ENCODE data around the gene VMO1. TPM values are rescaled to one million over a fixed set of nuclear protein-coding genes. Genes with fewer than 3 reads are reported as not detected.

Gene VMO1
- total RNA-seq, 6 donors from 2014 or later = 3.1 to 28.8 (median 13.4) TPM; not detected in 1

- no peak for DNase-seq
- Histone ChIP-seq H3K9me3 (no peaks in the 10 kb centered on the region), H3K27ac (no peak overlapping the region), H3K4me3 (no peak overlapping the region), H3K27me3 (no peaks in the 10 kb centered on the region), H3K36me3 (peaks cover 0 to 10% (median 3%) of the 10 kb centered on the region in 4 donors), H3K4me1 (no peaks in the 10 kb centered on the region)
- WGBS, 2 donors = 72 to 86% methylated on average over 8 of the region's 8 CpGs
- ATAC-seq (ENCODE audit: low FRiP score in 2 of 2) = no peak
- TF ChIP-seq POLR2AphosphoS5 (IDR thresholded peaks at IDR 0.05) (no peak), EP300 (IDR thresholded peaks at IDR 0.05) (no peak), POLR2A (IDR thresholded peaks at IDR 0.05) (no peak), CTCF (IDR thresholded peaks at IDR 0.05) (no peak)
Measured at GRCh38 chr17:4827399-4827798, 41.2 kb upstream of the VMO1 start.

DNA sequence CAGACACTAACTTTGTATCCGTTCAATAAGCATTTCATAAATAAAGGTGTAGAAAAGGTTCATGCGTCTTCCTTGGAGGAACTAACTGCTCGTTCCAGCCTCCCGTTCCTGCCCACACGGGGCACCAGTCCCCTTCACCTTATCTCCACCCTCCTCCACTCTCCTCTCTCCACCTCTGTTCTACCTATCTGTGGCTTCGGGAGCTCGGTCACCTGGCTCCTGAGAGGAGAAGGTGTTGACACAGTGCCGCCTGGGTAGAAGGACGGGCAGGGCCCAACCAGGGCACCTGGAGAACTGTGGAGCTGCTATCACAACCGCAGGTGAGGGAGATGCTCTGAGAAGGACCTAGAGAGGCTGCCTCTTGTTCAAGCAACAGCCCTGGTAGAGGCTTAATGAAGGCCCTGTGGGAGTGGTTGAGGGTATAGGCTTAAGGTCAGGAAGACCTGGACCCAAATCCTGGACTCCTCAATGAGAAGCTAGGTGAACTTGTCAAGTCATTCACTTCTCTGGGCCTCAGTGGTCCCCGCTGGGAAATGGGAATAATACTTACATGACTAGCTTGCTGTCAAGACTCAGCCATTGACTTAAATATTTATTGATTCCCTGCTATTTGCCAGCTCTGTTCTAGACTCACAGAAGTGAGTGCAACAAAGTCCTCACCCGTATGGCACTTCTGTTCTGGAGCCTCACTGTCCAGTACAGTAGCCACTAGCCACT, 37.4 kb upstream of the VMO1 start:
- DNase-seq = peak in 1 of 2 donors; percentile 64

DNA sequence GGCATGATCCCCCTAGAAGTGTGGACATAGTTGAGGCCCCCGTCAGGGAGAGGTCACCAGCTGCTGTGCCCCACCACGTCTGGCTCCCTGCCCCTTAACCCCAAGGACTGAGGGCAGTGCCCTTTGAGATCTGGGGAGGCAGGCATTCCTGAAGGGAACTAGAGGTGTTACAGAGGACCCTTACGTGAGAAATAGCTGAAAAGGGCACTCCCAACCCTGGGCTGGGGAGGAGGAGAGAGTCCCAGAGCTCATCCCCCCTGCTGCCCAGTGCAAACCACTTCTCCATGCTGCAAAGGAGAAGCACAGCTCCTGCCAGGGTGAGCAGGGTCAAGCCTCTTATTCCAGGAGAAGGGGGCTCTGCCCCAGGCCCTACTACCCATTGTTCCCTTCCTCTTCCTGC, 36.7 kb upstream of the VMO1 start:
- H3K27ac ChIP-seq = no peak overlapping the region
- 69 to 96% methylated on average over 1 to 3 of the region's 3 CpGs for WGBS, 2 donors
- DNase-seq = no peak
- H3K4me3 ChIP-seq = no peak overlapping the region
- H3K4me1 ChIP-seq = no peaks in the 10 kb centered on the region
- ATAC-seq (ENCODE audit: low FRiP score in 2 of 2) = no peak
- TF ChIP-seq POLR2AphosphoS5 (IDR thresholded peaks at IDR 0.05) (no peak), CTCF (IDR thresholded peaks at IDR 0.05) (no peak), EP300 (IDR thresholded peaks at IDR 0.05) (no peak), POLR2A (IDR thresholded peaks at IDR 0.05) (no peak)
- H3K9me3 ChIP-seq = no peaks in the 10 kb centered on the region
- no peaks in the 10 kb centered on the region for H3K27me3 ChIP-seq
- peaks cover 0 to 44% (median 10%) of the 10 kb centered on the region in 4 donors for H3K36me3 ChIP-seq

More for the DNA sequence above, 37.4 kb upstream of the VMO1 start:
- 67 to 75% methylated on average over 12 of the region's 12 CpGs for WGBS, 2 donors
- Histone ChIP-seq H3K4me1 (no peaks in the 10 kb centered on the region), H3K27ac (no peak overlapping the region), H3K4me3 (no peak overlapping the region), H3K27me3 (no peaks in the 10 kb centered on the region), H3K9me3 (no peaks in the 10 kb centered on the region), H3K36me3 (peaks cover 0 to 37% (median 9%) of the 10 kb centered on the region in 4 donors)
- TF ChIP-seq POLR2AphosphoS5 (IDR thresholded peaks at IDR 0.05) (no peak), EP300 (IDR thresholded peaks at IDR 0.05) (no peak), POLR2A (IDR thresholded peaks at IDR 0.05) (no peak), CTCF (IDR thresholded peaks at IDR 0.05) (no peak)
- ATAC-seq (ENCODE audit: low FRiP score in 2 of 2) = no peak

- TF ChIP-seq CTCF (IDR thresholded peaks at IDR 0.05) (no peak), POLR2A (IDR thresholded peaks at IDR 0.05) (no peak), EP300 (IDR thresholded peaks at IDR 0.05) (no peak), POLR2AphosphoS5 (IDR thresholded peaks at IDR 0.05) (no peak)
- H3K27ac ChIP-seq = no peak overlapping the region
- H3K36me3 ChIP-seq = peaks cover 0 to 68% (median 26%) of the 10 kb centered on the region in 4 donors
- WGBS, 2 donors = 82 to 86% methylated on average over 12 of the region's 12 CpGs
- ATAC-seq (ENCODE audit: low FRiP score in 2 of 2) (no peak), DNase-seq (no peak)
- no peaks in the 10 kb centered on the region for H3K9me3 ChIP-seq
- H3K4me1 ChIP-seq = no peaks in the 10 kb centered on the region
- H3K4me3 ChIP-seq = no peak overlapping the region
- no peaks in the 10 kb centered on the region for H3K27me3 ChIP-seq
Measured at GRCh38 chr17:4818276-4818675, 32.1 kb upstream of the VMO1 start.

DNA sequence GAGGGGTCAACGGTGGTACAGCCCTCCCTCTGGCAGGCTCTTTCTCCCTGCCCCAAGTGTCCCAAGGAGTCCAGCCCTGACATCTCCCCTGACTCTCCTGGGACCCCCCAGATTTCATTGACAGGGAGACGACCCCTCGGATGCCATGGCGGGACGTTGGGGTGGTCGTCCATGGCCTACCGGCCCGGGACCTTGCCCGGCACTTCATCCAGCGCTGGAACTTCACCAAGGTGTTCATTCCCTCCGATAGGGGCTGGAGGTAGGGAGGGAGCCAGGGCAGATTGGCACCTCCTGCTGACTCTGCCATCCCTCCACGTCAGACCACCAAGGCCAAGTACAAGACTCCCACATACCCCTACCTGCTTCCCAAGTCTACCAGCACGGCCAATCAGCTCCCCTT, 30.7 kb upstream of the VMO1 start:
- no peak overlapping the region for H3K4me3 ChIP-seq
- no peak for TF ChIP-seq EP300 (IDR thresholded peaks at IDR 0.05)
- no peak for TF ChIP-seq POLR2A (IDR thresholded peaks at IDR 0.05)
- no peak for TF ChIP-seq CTCF (IDR thresholded peaks at IDR 0.05)
- no peak for TF ChIP-seq POLR2AphosphoS5 (IDR thresholded peaks at IDR 0.05)
- 94 to 95% methylated on average over 2 to 12 of the region's 13 CpGs for WGBS, 2 donors
- no peaks in the 10 kb centered on the region for H3K27me3 ChIP-seq
- DNase-seq = no peak
- H3K4me1 ChIP-seq = no peaks in the 10 kb centered on the region
- H3K36me3 ChIP-seq = peaks cover 0 to 59% (median 23%) of the 10 kb centered on the region in 4 donors
- no peaks in the 10 kb centered on the region for H3K9me3 ChIP-seq
- no peak for ATAC-seq (ENCODE audit: low FRiP score in 2 of 2)
- H3K27ac ChIP-seq = no peak overlapping the region

Data from upper lobe of left lung (tissue), 6 donors.